Astrocyte (in vitro differentiated cells and primary cell): Measurements from ENCODE around the gene SLC7A6OS. TPM values are rescaled to one million over a fixed set of nuclear protein-coding genes. Genes with fewer than 3 reads are reported as not detected.

Experiments
- DNase-seq: peaks from one replicate; pipeline ENCODE4 v3.0.0-alpha.2; 2010; ENCODE audit warnings: low read depth
- FAIRE-seq: peaks from 2 replicates; lab custom pipeline; 2011; peaks lifted over from hg19 to GRCh38; lab: Jason Lieb, UNC
- H2AFZ ChIP-seq: 2 replicates; pipeline ENCODE4 v1.6.0; 2012; ENCODE audit warnings: low read depth, low read length, inconsistent platforms
- H3K27ac ChIP-seq: 2 replicates; pipeline ENCODE4 v1.5.1; 2011; ENCODE audit warnings: low read depth, low read length, inconsistent platforms
- H3K27me3 ChIP-seq: 2 replicates; pipeline ENCODE4 v1.6.0; 2011; ENCODE audit warnings: low read length, inconsistent platforms; ENCODE audit not compliant: insufficient read depth
- H3K36me3 ChIP-seq: 2 replicates; pipeline ENCODE4 v1.5.1; 2011; ENCODE audit warnings: low read length, inconsistent platforms; ENCODE audit not compliant: insufficient read depth
- H3K4me1 ChIP-seq: 2 replicates; pipeline ENCODE4 v1.5.1; 2011; ENCODE audit warnings: low read length, inconsistent platforms; ENCODE audit not compliant: insufficient read depth
- H3K4me2 ChIP-seq: 2 replicates; pipeline ENCODE4 v1.6.0; 2012; ENCODE audit warnings: low read length, inconsistent platforms
- H3K4me3 ChIP-seq: 2 replicates; pipeline ENCODE4 v1.5.1; 2011; ENCODE audit warnings: low read depth, mild to moderate bottlenecking, low read length, inconsistent platforms; ENCODE audit not compliant: insufficient read depth
- H3K79me2 ChIP-seq: 2 replicates; pipeline ENCODE4 v1.6.0; 2012; ENCODE audit warnings: mild to moderate bottlenecking, low read length, inconsistent platforms; ENCODE audit not compliant: insufficient read depth
- H3K9ac ChIP-seq: 2 replicates; pipeline ENCODE4 v1.6.0; 2012; ENCODE audit warnings: mild to moderate bottlenecking, low read length, inconsistent platforms
- H3K9me3 ChIP-seq: 2 replicates; pipeline ENCODE4 v1.5.1; 2012; ENCODE audit warnings: low read depth, mild to moderate bottlenecking, low read length, inconsistent platforms; ENCODE audit not compliant: insufficient read depth
- H4K20me1 ChIP-seq: 2 replicates; pipeline ENCODE4 v1.6.0; 2012; ENCODE audit warnings: low read length, inconsistent platforms; ENCODE audit not compliant: insufficient read depth
- H3K27ac Mint-ChIP-seq: one replicate; pipeline ENCODE4 v1.8.0; 2021; ENCODE audit warnings: mild to moderate bottlenecking, mixed read lengths; ENCODE audit not compliant: unreplicated experiment
- H3K27me3 Mint-ChIP-seq: one replicate; pipeline ENCODE4 v1.8.0; 2021; ENCODE audit warnings: low read depth, mixed read lengths; ENCODE audit not compliant: unreplicated experiment
- H3K36me3 Mint-ChIP-seq: one replicate; pipeline ENCODE4 v1.8.0; 2021; ENCODE audit warnings: low read depth, mixed read lengths; ENCODE audit not compliant: unreplicated experiment
- H3K4me1 Mint-ChIP-seq: one replicate; pipeline ENCODE4 v1.8.0; 2021; ENCODE audit warnings: low read depth, mixed read lengths; ENCODE audit not compliant: unreplicated experiment
- H3K4me3 Mint-ChIP-seq: one replicate; pipeline ENCODE4 v1.8.0; 2021; ENCODE audit warnings: mild to moderate bottlenecking, moderate library complexity, mixed read lengths; ENCODE audit not compliant: unreplicated experiment
- H3K9me3 Mint-ChIP-seq: one replicate; pipeline ENCODE4 v1.8.0; 2021; ENCODE audit warnings: mild to moderate bottlenecking, mixed read lengths; ENCODE audit not compliant: unreplicated experiment
- EZH2 ChIP-seq: IDR thresholded peaks from 2 replicates; pipeline ENCODE4 v1.6.1; 2012; ENCODE audit warnings: mild to moderate bottlenecking, low read length, inconsistent platforms; ENCODE audit not compliant: insufficient read depth
- total RNA-seq: library from RNA; stranded (reverse); gene quantifications from 2 replicates; pipeline ENCODE4 v1.2.1, GENCODE V29; 2021
- TF ChIP-seq, protein P1 (sequence below): IDR thresholded peaks from 2 replicates; pipeline ENCODE4 v1.5.1; 2011; ENCODE audit warnings: low read depth, mild to moderate bottlenecking, inconsistent platforms, low read length, moderate library complexity; ENCODE audit not compliant: insufficient read depth

The SLC7A6OS gene
- total RNA-seq, 1 donor from 2014 or later = 16.7 TPM

DNA sequence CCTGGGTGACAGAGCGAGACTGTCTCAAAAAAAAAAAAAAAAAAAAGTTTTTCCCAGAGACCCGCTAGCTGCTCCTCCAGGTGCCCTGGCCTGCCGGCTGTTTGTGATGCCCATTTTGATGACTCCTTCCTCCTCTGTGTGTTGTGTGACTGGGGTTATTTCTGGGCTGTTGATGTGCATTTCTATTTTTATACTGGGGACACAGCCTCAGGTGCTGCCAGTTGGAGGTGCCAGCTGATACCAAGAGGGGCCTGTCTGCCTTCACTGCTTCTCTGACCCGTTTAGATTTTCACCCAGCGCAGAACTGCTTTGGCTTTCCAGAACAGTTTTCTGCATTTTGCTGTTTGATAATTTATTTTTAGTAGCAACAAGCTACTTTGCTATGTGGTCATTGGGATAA is 58.9 kb downstream of the SLC7A6OS start:
- H3K4me2 ChIP-seq = no peak overlapping the region
- DNase-seq (no peak), FAIRE-seq (no peak)
- peaks cover 19% of the 10 kb centered on the region for H4K20me1 ChIP-seq
- no peaks in the 10 kb centered on the region for H3K27me3 ChIP-seq
- H2AFZ ChIP-seq = no peak overlapping the region
- H3K4me1 ChIP-seq = no peaks in the 10 kb centered on the region
- Mint-ChIP-seq H3K4me3 (no peak overlapping the region), H3K27ac (no peak overlapping the region), H3K9me3 (no peaks in the 10 kb centered on the region), H3K36me3 (peaks cover 8% of the 10 kb centered on the region), H3K27me3 (no peaks in the 10 kb centered on the region), H3K4me1 (no peaks in the 10 kb centered on the region)
- no peak overlapping the region for H3K27ac ChIP-seq
- H3K79me2 ChIP-seq = peaks cover 14% of the 10 kb centered on the region
- peaks cover 7% of the 10 kb centered on the region for H3K36me3 ChIP-seq
- H3K9ac ChIP-seq = no peak overlapping the region
- no peak overlapping the region for H3K4me3 ChIP-seq
- no peaks in the 10 kb centered on the region for H3K9me3 ChIP-seq
- TF ChIP-seq, protein P1, sequence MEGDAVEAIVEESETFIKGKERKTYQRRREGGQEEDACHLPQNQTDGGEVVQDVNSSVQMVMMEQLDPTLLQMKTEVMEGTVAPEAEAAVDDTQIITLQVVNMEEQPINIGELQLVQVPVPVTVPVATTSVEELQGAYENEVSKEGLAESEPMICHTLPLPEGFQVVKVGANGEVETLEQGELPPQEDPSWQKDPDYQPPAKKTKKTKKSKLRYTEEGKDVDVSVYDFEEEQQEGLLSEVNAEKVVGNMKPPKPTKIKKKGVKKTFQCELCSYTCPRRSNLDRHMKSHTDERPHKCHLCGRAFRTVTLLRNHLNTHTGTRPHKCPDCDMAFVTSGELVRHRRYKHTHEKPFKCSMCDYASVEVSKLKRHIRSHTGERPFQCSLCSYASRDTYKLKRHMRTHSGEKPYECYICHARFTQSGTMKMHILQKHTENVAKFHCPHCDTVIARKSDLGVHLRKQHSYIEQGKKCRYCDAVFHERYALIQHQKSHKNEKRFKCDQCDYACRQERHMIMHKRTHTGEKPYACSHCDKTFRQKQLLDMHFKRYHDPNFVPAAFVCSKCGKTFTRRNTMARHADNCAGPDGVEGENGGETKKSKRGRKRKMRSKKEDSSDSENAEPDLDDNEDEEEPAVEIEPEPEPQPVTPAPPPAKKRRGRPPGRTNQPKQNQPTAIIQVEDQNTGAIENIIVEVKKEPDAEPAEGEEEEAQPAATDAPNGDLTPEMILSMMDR = no peak
- TF ChIP-seq EZH2 = no peak

DNA sequence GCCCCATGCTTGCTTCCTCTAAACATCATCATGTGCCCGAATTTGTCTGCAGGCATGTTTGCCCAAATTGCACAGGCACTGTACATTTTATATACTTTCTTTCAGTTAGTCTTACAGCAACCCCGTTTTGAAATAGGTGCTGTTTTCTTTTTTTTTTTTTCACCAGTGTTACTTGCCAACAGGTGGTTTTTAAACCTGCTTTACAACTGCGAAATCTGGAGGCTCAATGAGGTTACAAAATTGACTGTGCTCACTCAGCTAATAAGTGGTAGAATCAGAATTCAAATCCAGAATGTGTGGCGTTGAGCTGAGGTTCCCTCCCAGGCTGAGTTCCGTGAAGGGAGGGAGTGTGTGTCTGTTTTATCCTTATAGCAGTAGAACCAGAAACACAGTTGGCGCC is 59.8 kb downstream of the SLC7A6OS start:
- H3K27ac ChIP-seq = no peak overlapping the region
- H3K27ac Mint-ChIP-seq = no peak overlapping the region
- peaks cover 5% of the 10 kb centered on the region for H3K4me1 Mint-ChIP-seq
- FAIRE-seq = no peak
- H3K9me3 Mint-ChIP-seq = no peaks in the 10 kb centered on the region
- H3K36me3 Mint-ChIP-seq = peaks cover 8% of the 10 kb centered on the region
- H3K27me3 Mint-ChIP-seq = no peaks in the 10 kb centered on the region
- TF ChIP-seq, protein P1 = no peak
- no peak for TF ChIP-seq EZH2
- H3K27me3 ChIP-seq = no peaks in the 10 kb centered on the region
- H4K20me1 ChIP-seq = peaks cover 23% of the 10 kb centered on the region
- no peak overlapping the region for H3K4me2 ChIP-seq
- H2AFZ ChIP-seq = no peak overlapping the region
- H3K36me3 ChIP-seq = peaks cover 7% of the 10 kb centered on the region
- peaks cover 2% of the 10 kb centered on the region for H3K4me1 ChIP-seq
- peaks cover 23% of the 10 kb centered on the region for H3K79me2 ChIP-seq
- H3K9me3 ChIP-seq = no peaks in the 10 kb centered on the region
- no peak overlapping the region for H3K9ac ChIP-seq
- no peak for DNase-seq
- no peak overlapping the region for H3K4me3 Mint-ChIP-seq
- no peak overlapping the region for H3K4me3 ChIP-seq

DNA sequence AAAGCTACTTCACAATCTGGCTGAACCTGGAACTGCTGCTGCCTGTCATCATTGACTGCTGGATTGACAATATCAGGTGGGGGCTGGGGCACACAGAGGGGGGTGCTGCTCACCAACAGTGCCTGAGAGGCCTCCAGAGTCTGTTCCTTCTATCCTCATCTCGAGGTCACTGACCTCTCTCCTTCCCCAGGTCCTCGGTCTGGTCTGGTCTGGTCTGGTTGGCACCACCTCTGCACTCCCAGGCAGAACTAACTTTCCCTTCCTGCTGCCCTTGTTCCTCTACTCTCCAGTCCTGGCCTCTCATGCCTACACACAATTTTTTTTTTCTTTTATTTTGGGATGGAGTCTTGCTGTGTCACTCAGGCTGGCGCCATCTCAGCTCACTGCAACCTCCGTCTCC is 61.4 kb downstream of the SLC7A6OS start:
- Histone ChIP-seq H2AFZ (no peak overlapping the region), H3K36me3 (peaks cover 3% of the 10 kb centered on the region), H4K20me1 (peaks cover 23% of the 10 kb centered on the region), H3K27ac (no peak overlapping the region), H3K79me2 (peaks cover 30% of the 10 kb centered on the region), H3K4me3 (no peak overlapping the region), H3K9ac (no peak overlapping the region), H3K27me3 (no peaks in the 10 kb centered on the region), H3K4me1 (peaks cover 10% of the 10 kb centered on the region), H3K4me2 (no peak overlapping the region), H3K9me3 (no peaks in the 10 kb centered on the region)
- Mint-ChIP-seq H3K4me3 (no peak overlapping the region), H3K9me3 (no peaks in the 10 kb centered on the region), H3K27me3 (no peaks in the 10 kb centered on the region), H3K36me3 (peaks cover 8% of the 10 kb centered on the region), H3K27ac (no peak overlapping the region), H3K4me1 (peaks cover 7% of the 10 kb centered on the region)
- FAIRE-seq (no peak), DNase-seq (no peak)
- TF ChIP-seq, protein P1 = no peak
- no peak for TF ChIP-seq EZH2

Other genes with a start within 250 kb of the SLC7A6OS start
- gene NFATC3, start 225.6 kb downstream of the SLC7A6OS start, total RNA-seq = 32.4 and 34.0 TPM in 2 replicates
- 2.5 and 5.1 TPM in 2 replicates for gene ESRP2, start 74.8 kb downstream of the SLC7A6OS start, total RNA-seq
- 25.0 and 26.8 TPM in 2 replicates for gene PLA2G15, start 65.6 kb downstream of the SLC7A6OS start, total RNA-seq
- 66.3 and 71.9 TPM in 2 replicates for gene SLC7A6, start 46.4 kb downstream of the SLC7A6OS start, total RNA-seq
- 36.7 and 41.5 TPM in 2 replicates for gene PRMT7, start 73 bp upstream of the SLC7A6OS start, total RNA-seq
- 0.25 and 0.34 TPM in 2 replicates for gene SMPD3, start 137.6 kb upstream of the SLC7A6OS start, total RNA-seq
- 23.4 and 24.0 TPM in 2 replicates for gene ZFP90, start 228.3 kb upstream of the SLC7A6OS start, total RNA-seq